Endothelial cell (in vitro differentiated cells): ENCODE data around the gene UBASH3B. TPM values are rescaled to one million over a fixed set of nuclear protein-coding genes. Genes with fewer than 3 reads are reported as not detected.

Experiments used
- DNase-seq: peaks from one replicate; pipeline ENCODE4 v3.0.0; 2021; ENCODE audit warnings: low spot score
- H3K27ac Mint-ChIP-seq: one replicate; pipeline ENCODE4 v1.8.0; 2021; ENCODE audit warnings: mixed read lengths, inconsistent platforms; ENCODE audit not compliant: unreplicated experiment
- H3K27me3 Mint-ChIP-seq: one replicate; pipeline ENCODE4 v1.8.0; 2021; ENCODE audit warnings: mild to moderate bottlenecking, moderate library complexity, mixed read lengths, inconsistent platforms; ENCODE audit not compliant: unreplicated experiment
- H3K36me3 Mint-ChIP-seq: one replicate; pipeline ENCODE4 v1.8.0; 2021; ENCODE audit warnings: mild to moderate bottlenecking, low read depth, mixed read lengths, inconsistent platforms; ENCODE audit not compliant: unreplicated experiment
- H3K4me1 Mint-ChIP-seq: one replicate; pipeline ENCODE4 v1.8.0; 2021; ENCODE audit warnings: mild to moderate bottlenecking, mixed read lengths, inconsistent platforms; ENCODE audit not compliant: unreplicated experiment
- H3K4me3 Mint-ChIP-seq: one replicate; pipeline ENCODE4 v1.8.0; 2021; ENCODE audit warnings: mild to moderate bottlenecking, mixed read lengths, inconsistent platforms; ENCODE audit not compliant: unreplicated experiment
- H3K9me3 Mint-ChIP-seq: one replicate; pipeline ENCODE4 v1.8.0; 2021; ENCODE audit warnings: mixed read lengths, inconsistent platforms; ENCODE audit not compliant: unreplicated experiment
- CTCF ChIP-seq: fragments of 200-600 bp; sonication (generic); IDR thresholded peaks from one replicate; pipeline ENCODE4 v1.5.0; 2021; ENCODE audit warnings: antibody characterized with exemption; ENCODE audit not compliant: unreplicated experiment
- total RNA-seq: library from RNA; stranded (reverse); fragmentation: NEBNext Ultra II Directional; extraction: Animal tissue kit (Norgen Biotek cat#: 25700); gene quantifications from one replicate; pipeline ENCODE4 v1.2.1, GENCODE V29; 2021; ENCODE audit not compliant: unreplicated experiment

The UBASH3B gene
- total RNA-seq, 1 donor from 2014 or later = 43.3 TPM

GRCh38 chr11:122756417-122756816 is 100.9 kb downstream of the UBASH3B start:
- peak overlapping the region; percentile 57 for H3K27ac Mint-ChIP-seq
- H3K36me3 Mint-ChIP-seq = no peaks in the 10 kb centered on the region
- no peak for TF ChIP-seq CTCF
- H3K9me3 Mint-ChIP-seq = no peaks in the 10 kb centered on the region
- H3K4me3 Mint-ChIP-seq = no peak overlapping the region
- H3K4me1 Mint-ChIP-seq = peaks cover 41% of the 10 kb centered on the region
- peak; percentile 14 for DNase-seq
- no peaks in the 10 kb centered on the region for H3K27me3 Mint-ChIP-seq

GRCh38 chr11:122757201-122757600 is 101.7 kb downstream of the UBASH3B start:
- Mint-ChIP-seq H3K27ac (no peak overlapping the region), H3K4me1 (peaks cover 39% of the 10 kb centered on the region), H3K36me3 (no peaks in the 10 kb centered on the region), H3K9me3 (no peaks in the 10 kb centered on the region), H3K4me3 (no peak overlapping the region), H3K27me3 (no peaks in the 10 kb centered on the region)
- no peak for TF ChIP-seq CTCF
- DNase-seq = no peak

GRCh38 chr11:122758339-122758738 is 102.8 kb downstream of the UBASH3B start:
- DNase-seq = no peak
- Mint-ChIP-seq H3K4me1 (peaks cover 35% of the 10 kb centered on the region), H3K27me3 (no peaks in the 10 kb centered on the region), H3K9me3 (no peaks in the 10 kb centered on the region), H3K4me3 (no peak overlapping the region), H3K27ac (no peak overlapping the region), H3K36me3 (no peaks in the 10 kb centered on the region)
- TF ChIP-seq CTCF = no peak

DNA sequence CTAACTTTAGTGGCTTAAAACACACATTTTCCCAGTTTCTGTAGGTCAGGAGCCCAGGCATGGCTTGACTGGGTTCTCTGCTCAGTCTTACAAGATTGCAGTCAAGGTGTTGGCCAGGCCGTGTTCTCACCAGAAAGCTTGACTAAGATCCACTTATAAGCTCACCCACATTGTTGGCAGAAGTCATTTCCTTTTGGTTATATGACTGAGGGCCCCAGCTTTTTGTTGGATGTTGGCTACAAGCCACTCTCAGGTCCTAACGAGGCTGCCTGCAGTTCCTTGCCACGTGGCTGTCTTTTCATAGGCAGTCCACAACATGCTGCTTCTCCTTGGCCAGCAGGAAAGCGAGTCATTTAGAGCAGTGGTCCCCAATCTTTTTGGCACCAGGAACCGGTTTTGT is 103.5 kb downstream of the UBASH3B start:
- Mint-ChIP-seq H3K4me3 (no peak overlapping the region), H3K27ac (no peak overlapping the region), H3K4me1 (peaks cover 32% of the 10 kb centered on the region), H3K9me3 (no peaks in the 10 kb centered on the region), H3K27me3 (peaks cover 3% of the 10 kb centered on the region), H3K36me3 (no peaks in the 10 kb centered on the region)
- no peak for TF ChIP-seq CTCF
- DNase-seq = no peak

DNA sequence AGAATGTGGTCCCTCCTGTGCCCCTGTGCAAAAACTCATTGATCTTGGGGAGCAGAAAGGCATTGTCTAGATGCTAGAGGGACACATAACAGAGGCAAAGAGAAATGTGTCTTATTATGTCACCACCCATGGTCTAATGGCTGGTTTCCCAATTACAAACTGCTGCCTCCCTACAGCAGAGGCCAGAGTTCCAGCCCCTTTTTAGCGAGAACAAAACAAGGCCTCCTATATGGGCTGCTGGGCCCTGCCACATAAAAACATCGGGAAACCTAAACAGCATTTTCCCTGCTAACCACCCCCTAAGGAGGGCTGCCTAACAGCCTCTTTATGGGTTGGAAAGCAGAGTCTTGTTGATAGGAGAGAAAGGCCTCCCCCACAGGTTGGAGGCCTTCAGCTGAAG is 107.6 kb downstream of the UBASH3B start:
- Mint-ChIP-seq H3K36me3 (no peaks in the 10 kb centered on the region), H3K4me3 (no peak overlapping the region), H3K27me3 (peaks cover 3% of the 10 kb centered on the region), H3K4me1 (peaks cover 8% of the 10 kb centered on the region), H3K9me3 (no peaks in the 10 kb centered on the region), H3K27ac (no peak overlapping the region)
- no peak for TF ChIP-seq CTCF
- DNase-seq = no peak
